Activated CD4-positive, CD25-positive, alpha-beta regulatory T cell treated with anti-CD3 and anti-CD28 coated beads, Interleukin-2, amount 50 U/mL, for 72 hours (primary cell): ENCODE measurements around the gene TCEANC2.
A peak's percentile ranks its signal among the peaks of the same experiment; 100 is the strongest.
"Not testable (repeated sequence)": the region's sequence is repeated elsewhere in the genome, so short reads cannot be mapped to it uniquely, and the experiment has no call there.

Experiments used
- DNase-seq: peaks from one replicate; pipeline ENCODE4 v3.0.0; 2021

Gene TCEANC2

GRCh38 chr1:54052934-54053744, at the start of gene TCEANC2, which contains the start of gene TMEM59:
Gene TCEANC2, plus strand, starts transcription at chr1:54053608. Its CDS starts 815 bp downstream, at chr1:54054423.
Gene TMEM59, minus strand, starts transcription at chr1:54053204. Its CDS starts 16 bp downstream, at chr1:54053188.
- DNase-seq, result peak; percentile 92

- DNase-seq, result not testable (repeated sequence)
These were observed 49.5 kb upstream of the TCEANC2 start for GRCh38 chr1:54003750-54004480.

- no peak for DNase-seq
These were observed 48.8 kb upstream of the TCEANC2 start for GRCh38 chr1:54004481-54005049.

GRCh38 chr1:54006508-54006907, 46.9 kb upstream of the TCEANC2 start:
- DNase-seq, result no peak

GRCh38 chr1:54007613-54008012, 45.8 kb upstream of the TCEANC2 start:
- no peak for DNase-seq

- DNase-seq, result no peak
These were observed 44.5 kb upstream of the TCEANC2 start for GRCh38 chr1:54008876-54009275.

- DNase-seq, result no peak
These were observed 44.0 kb upstream of the TCEANC2 start for GRCh38 chr1:54009406-54009805.

- DNase-seq, result no peak
These were observed 42.8 kb upstream of the TCEANC2 start for GRCh38 chr1:54010415-54011117.

GRCh38 chr1:54011316-54012007, 41.9 kb upstream of the TCEANC2 start:
- no peak for DNase-seq

- DNase-seq, result no peak
These were observed 41.4 kb upstream of the TCEANC2 start for GRCh38 chr1:54012008-54012325.

- DNase-seq, result no peak
These were observed 40.5 kb upstream of the TCEANC2 start for GRCh38 chr1:54012863-54013262.

- DNase-seq, result no peak
These were observed 39.9 kb upstream of the TCEANC2 start for GRCh38 chr1:54013393-54014008.

GRCh38 chr1:54014009-54014629, 39.3 kb upstream of the TCEANC2 start:
- no peak for DNase-seq

GRCh38 chr1:54016343-54017282, 36.8 kb upstream of the TCEANC2 start:
- DNase-seq, result no peak

- DNase-seq, result no peak
These were observed 35.4 kb upstream of the TCEANC2 start, which contains the start of gene LDLRAD1 for GRCh38 chr1:54017979-54018378. Gene LDLRAD1, minus strand, starts transcription at chr1:54018186. Its CDS starts 74 bp downstream, at chr1:54018112.

GRCh38 chr1:54018635-54019034, 34.8 kb upstream of the TCEANC2 start:
- DNase-seq, result no peak

GRCh38 chr1:54019562-54020176, 33.7 kb upstream of the TCEANC2 start:
- not testable (repeated sequence) for DNase-seq

- no peak for DNase-seq
These were observed 29.1 kb upstream of the TCEANC2 start for GRCh38 chr1:54024358-54024757.

- DNase-seq, result not testable (repeated sequence)
These were observed 28.6 kb upstream of the TCEANC2 start for GRCh38 chr1:54024811-54025210.

GRCh38 chr1:54027848-54028247, 25.6 kb upstream of the TCEANC2 start:
- DNase-seq, result no peak
